ENCODE data around the gene DUSP18.

GRCh38 chr22:30695871-30696655, 28.4 kb upstream of the DUSP18 start:
- TF ChIP-seq EZH2 (IDR thresholded peaks at IDR 0.05) (no peak), POLR2AphosphoS5 (IDR thresholded peaks at IDR 0.05; ENCODE audit: borderline replicate concordance, low read depth, low read length) (no peak)
